ENCODE measurements around the gene ZSWIM2.
"Not testable (repeated sequence)": the region's sequence is repeated elsewhere in the genome, so short reads cannot be mapped to it uniquely, and the experiment has no call there.

The ZSWIM2 gene, protein sequence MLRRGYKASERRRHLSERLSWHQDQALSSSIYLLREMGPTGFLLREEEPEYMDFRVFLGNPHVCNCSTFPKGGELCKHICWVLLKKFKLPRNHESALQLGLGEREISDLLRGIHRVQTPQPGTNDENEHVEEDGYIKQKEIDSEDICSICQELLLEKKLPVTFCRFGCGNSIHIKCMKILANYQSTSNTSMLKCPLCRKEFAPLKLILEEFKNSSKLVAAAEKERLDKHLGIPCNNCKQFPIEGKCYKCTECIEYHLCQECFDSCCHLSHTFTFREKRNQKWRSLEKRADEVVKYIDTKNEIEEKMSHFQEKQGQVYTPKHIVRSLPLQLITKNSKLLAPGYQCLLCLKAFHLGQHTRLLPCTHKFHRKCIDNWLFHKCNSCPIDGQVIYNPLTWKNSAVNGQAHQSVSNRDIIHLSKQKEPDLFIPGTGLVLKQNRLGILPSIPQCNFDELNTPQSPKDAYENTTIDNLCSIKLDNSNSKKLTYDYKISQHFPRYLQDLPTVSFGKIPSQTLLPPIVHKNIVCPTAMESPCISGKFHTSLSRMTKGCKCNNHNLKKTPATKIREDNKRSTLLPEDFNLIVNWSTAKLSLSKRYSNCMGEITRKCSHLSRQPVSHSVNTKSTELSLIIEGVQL

DNA sequence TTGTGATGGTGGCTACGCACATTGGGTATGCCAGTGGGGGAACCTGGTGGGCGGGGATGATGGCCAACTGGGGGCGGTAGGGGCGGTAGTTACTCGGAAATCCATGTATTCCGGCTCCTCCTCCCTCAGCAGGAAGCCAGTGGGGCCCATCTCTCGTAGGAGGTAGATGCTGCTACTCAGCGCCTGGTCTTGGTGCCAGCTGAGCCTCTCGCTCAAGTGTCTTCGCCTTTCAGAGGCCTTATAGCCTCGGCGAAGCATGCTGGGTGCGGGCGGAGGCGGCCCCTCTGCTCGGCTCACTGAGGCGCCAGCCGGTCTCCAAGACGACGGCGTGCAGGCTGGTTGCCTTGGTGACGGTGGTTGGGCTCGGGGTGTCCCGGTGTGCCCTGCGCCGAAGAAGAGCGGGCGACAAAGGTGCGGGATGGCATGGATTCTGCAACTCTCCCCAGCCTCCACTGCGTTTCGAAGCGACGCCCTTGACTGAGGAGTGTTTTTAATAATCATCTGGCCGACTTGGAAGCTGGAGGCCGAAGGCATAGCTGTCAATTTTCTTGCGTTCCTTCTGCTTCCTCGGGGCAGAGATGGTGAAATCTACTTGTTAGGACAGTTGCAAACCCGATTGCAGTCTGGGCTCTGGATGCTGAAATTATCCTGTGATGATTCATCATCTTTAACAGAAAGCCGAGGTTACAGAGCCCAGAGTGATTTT is at the start of gene ZSWIM2:
ZSWIM2 (minus strand) TSS at position 298 of the 706 bp plus-strand sequence; CDS start at position 258, 40 bp downstream.
- no peak for DNase-seq

DNA sequence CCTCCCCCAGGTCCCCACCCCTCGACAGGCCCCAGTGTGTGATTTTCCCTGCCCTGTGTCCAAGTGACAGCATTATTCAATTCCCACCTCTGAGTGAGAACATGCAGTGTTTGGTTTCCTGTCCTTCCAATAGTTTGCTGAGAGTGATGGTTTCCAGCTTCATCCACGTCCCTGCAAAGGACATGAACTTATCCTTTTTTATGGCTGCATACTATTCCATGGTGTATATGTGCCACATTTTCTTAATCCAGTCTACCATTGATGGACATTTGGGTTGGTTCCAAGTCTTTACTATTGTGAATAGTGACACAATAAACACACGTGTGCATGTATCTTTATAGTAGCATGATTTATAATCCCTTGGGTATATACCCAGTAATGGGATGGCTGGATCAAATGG is 47.2 kb upstream of the ZSWIM2 start:
- DNase-seq: not testable (repeated sequence)

DNA sequence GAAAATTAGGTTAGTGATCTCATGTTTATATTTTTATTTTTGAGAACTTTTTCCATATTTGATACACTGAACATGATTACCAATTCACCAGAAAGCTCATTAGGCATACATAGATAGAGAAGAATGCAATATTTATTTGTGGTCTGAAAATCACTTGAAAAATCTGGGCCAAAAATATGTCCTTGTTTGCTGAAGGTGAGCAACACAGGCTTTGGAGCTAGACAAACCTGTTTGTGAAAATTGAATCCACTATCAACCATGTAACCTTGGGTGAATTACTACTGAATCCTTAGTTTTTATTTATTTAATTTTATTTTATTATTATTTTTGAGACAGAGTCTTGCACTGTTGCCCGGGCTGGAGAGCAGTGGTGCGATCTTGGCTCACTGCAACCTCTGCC is 46.5 kb upstream of the ZSWIM2 start:
- DNase-seq: no peak

DNA sequence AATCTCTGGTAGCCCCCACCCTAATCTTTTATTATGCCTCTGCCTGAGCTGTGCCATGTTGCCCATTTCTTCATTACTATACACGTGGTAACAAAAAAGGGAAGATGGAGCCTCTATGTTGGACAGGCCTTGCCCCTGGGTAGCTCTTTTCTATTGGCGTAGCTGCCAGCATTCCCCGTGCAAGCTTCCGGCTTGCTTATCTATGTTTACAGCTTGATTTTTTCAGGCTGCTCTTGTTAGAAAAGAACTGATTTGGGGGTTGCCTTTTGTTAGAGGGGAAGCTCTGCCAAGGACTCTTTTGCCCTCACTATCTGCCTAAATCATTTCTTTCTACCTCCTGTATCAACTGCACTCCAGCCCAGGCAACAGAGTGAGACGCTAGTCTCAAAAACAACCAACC is 45.5 kb upstream of the ZSWIM2 start:
- DNase-seq: no peak

DNA sequence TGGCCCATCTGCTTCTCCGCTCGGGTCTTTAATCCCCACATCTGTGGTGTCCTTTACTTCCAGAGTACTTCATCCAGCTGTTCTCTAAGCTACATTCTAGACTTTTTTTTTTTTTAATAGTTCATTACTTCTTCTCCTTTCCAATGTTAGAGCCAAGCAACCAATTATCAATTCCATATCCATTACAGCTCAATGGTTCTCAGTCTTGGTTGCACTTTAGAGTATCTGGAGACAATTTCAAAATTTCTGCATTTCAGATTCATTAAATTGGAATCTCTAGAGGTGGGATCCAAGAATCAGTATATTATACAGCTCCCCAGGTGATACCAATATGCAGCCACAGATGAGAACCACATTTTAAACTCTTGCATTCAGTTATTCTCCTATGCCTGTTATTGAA is 43.9 kb upstream of the ZSWIM2 start:
- DNase-seq: no peak

DNA sequence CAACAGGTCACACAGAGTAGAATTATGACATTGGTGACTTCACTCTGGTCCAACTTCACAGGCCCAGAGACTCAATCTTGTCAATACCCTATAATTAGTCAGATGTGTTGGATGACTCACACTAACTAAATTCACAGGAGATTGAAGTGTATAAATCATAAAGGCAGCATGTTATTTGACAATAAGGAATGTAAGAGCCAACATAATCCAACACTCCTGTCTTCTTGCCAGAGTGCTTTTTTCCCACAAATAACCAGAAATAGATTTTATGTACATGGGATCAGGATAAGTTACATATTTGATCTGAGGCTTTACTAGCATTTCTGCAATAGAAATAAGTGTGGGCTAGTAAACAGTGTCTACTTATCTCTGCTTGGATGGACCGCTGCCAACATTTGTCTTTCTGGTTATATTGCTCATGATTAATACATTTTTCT is 42.2 kb upstream of the ZSWIM2 start:
- DNase-seq: no peak

DNA sequence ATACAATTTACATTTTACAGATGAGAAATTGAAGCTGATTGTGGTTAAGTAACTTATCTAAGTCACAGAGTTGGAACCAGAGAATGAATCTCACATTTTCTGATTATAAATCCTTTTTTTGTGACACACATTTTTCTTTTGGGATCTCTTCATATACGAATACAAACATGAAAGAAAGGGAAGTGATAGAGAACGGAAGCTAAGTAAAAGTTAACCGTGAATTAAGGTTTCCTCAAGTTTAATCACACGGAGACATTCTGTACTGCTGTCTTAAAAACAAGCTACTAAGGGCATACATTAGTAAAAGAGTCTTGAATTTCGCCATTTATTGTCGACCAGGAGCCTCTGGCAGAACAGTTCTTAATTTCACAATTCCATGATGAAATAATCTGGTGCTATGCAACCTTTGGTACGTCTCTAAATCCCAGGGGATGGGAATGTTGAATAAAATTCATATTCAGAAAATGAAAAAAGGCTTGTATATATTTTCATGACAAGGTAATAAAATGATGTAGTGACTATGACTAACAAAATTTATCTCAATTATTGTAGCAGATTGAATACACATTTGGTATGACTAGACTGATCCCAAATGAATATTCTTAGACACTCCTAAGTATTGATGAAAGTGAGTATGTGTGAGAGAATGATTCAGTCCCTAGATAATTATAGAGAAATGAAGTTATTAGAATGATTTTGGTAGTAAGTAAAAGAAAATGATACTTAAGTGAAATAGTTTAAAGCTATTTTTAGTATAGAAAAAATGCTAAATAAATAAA is 40.3 kb upstream of the ZSWIM2 start:
- peak; percentile 26 for DNase-seq

DNA sequence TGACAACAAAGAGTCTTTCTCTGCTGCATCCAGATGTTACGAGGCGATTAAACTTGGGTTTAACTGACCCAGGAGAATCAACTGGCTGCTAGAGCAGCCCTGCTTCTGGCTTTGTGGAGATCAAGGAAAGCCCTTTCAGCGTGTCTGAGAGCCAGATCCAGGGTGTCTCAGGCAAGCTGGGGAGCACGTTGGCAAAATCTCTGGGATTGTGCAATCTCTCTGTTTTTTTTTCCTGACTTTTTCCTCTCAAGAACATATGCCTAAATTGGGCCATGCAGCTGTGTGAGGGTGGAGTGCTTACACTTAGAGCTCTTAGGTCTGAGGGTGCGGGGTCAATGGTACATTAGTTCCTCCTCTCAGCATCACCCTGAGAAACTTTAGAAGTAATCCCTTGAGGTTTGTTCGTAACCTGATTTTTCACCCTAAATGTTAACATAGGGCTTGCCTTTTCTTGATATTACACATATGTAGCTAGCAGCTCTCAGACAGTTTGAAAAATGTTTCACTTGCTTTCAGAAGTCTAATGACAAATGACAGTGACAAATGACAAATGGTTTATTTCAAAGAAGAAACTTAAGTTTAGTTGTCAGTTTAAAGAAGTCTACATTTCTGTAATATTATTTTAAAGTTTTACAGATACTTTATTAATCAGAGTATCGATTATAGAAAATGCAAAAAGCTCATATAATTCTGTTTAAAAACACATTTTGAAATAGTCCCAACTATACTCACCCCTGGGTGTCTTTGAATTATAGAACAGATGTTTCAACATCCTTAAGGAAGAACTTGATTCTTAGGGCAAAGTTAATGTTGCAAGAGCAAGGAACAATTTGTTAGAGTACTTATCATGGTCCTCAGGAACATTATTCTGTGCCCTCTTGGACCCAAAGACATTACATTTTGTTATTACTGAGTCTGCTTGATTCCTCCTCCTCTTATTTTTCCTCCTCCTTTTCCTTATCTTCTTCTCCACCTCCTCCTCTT is 38.4 kb upstream of the ZSWIM2 start:
- peak; percentile 40 for DNase-seq

DNA sequence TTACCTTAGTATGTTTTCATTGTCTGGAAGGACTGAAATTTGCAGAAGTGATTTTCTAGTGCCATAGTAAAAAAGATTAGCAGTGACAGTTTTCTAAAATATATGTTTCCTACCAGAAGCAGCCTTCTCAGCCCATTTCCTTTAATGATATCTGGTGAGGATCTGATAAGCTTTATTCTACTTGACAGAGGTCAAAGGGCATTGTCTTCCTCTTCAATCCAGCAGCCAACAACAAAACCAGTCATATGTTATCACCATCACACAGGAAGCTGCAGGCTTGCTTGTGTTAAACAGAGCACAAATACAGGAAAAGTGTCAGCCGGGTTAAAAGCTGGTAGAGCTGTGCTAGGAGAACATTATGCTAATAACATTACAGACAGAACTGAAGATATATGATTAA is 35.6 kb upstream of the ZSWIM2 start:
- DNase-seq: peak; percentile 94

DNA sequence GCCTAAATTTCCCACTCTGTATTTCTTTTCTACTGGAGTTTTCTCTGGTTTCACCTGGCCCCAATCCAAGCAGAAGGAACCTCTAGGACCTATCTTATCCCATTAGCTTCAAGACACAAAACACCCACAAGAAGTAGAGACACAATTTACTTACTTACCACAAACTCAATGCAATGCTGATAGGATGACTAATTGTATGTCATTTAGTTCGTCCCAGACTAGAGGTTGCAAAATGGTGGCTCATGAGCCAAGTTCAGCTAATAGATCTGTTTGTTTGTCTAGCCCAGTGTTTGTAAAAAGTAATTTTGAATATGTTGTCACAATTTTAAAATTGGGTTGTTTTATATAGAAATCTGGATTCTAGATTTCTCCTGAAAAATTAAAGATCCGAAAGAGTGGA is 34.7 kb upstream of the ZSWIM2 start:
- DNase-seq: no peak

DNA sequence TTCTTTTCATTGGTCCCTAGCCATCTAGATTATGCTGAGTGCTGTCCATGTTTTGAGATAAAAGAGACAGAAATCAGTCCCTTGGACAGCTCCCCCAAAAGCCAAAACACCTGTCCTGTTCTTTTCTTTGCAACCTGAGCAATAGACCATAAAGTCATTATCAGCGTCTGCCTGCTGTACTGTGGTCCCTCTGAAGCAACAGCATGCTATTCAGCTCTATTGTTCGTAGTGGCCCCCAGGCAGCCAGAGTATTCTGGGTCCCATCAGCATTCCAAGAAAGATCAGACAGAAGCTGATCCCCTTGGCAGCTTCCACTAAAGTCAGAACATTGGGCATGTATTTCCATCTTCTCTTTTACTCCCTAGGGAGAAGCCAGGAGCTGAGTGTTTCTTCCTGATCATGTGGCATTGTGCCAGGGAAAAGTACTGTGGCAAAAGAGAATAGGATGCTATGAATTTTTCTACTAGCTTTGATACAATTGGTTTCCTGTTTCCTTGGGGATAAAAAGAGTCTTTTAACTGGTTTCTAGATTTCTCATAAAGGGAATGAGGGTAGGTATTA is 33.6 kb upstream of the ZSWIM2 start:
- no peak for DNase-seq

DNA sequence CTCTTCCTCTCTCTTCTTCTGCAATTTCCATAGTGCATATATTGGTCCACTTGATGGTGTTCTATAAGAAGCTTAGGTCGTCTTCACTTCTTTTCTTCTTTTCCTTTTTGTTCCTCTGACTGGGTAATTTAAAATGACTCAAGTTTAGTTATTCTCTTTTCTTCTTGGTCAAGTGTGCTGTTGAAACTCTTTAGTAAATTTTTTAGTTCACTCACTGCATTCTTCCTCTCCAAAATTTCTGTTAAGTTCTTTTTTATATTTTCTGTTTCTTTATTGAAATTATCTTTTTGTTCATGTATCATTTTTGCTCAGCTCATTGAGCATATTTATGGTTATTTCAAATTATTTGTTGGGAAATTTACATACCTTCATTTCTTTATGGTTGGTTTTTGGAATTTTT is 32.7 kb upstream of the ZSWIM2 start:
- no peak for DNase-seq

DNA sequence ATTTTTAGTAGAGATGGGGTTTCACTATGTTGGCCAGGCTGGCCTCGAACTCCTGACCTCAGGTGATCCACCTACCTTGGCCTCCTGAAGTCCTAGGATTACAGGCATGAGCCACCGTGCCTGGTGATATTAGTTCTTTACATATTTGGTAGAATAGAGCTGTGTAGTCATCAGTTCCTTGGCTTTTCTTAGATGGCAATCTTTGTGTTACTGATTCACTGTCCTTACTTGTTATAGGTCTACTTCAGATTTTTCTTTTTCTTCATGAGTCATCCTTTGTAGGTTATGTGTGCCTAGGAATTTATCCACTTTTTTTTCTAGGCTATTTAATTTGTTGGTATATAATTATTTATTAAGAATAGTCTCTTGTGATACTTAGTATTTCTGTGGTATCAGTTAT is 30.3 kb upstream of the ZSWIM2 start:
- DNase-seq: no peak

DNA sequence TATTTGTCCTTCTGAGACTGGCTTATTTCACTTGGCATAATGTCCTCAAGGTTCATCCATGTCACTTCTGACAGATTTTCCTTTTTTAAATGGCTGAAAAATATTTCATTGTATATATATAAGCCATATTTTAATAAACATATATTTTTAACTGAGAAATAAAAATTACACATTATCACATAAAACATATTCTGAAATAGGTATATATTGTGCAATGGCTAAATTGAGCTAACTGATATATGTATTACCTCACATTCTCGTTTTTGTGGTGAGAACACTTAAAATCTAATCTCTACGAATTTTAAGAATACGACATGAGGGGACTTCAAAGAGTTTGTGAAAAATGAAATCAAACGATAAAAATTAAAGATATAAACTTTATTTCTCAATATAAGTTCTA is 25.7 kb upstream of the ZSWIM2 start:
- no peak for DNase-seq

DNA sequence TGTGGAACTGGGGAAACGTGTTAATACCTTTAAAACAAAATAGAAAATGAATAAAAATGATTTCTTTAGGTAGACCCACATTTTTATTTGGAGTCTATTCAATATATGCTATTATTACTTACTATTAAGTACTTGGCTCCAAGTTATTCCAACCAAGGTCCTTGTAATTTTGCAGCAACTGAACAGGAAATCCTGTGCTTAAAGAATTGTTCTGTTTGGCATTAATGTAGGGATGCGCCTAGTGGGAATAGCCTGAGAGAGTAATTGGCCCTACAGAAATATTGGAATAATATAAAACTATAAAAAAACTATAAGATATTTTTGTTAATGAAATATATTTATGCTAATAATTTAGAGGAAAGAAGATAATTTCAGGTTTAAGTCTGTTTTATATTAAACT is 22.9 kb upstream of the ZSWIM2 start:
- no peak for DNase-seq

DNA sequence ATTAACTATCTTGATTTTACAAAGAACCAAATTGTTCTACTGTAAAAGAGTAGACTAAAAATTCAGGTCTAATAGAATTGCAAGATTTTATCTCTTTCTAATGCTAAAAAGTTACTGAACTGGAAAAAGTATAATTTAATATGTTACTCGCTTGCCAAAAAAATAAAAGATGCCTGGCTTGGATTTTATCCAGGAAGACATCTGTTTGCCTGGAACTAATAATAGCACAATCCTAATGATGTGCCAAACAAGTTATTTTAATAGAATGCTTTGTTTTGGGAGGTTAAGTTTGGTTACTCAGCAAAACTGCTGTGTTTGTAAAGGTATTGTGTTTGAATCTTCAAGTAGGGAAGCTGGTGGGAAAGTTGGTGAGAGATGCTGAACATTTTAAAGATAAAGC is 19.4 kb upstream of the ZSWIM2 start:
- no peak for DNase-seq

DNA sequence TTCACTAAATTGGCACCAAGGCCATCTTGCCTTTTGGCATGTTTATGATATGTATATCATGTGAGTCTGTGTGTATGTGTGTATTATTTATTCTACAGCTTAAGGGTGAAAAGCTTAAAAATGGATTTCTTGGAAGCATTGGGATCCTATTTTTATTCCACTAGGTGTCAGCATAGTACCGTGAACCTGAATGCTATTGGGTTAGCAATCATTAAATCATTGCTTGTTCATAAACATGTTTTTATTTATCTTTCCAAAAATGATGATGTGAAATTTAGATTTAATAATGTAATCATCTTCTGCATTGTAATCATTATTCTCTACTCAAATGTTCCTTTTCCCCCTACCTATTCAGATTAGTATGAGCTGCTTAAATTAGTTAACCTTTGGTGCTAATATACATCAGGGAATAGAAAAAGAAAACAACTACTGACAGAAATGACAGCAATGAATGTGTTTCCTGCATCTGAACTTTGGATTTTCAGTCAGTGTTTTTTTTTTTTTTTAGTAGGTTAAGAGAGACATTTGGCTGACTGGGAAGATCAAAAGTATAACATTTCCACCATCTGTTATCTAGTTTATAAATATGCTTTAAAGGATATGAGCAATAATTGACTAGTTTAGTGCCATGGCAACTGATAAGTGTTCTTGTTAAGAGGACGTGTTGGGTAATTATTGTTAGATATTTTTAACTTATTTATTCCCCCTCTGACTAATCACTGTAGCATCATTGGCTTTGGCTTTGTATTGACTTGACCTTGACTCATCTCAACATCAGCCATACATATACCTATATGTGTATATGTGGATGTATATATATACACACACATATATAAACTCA is 14.1 kb upstream of the ZSWIM2 start:
- DNase-seq: no peak

DNA sequence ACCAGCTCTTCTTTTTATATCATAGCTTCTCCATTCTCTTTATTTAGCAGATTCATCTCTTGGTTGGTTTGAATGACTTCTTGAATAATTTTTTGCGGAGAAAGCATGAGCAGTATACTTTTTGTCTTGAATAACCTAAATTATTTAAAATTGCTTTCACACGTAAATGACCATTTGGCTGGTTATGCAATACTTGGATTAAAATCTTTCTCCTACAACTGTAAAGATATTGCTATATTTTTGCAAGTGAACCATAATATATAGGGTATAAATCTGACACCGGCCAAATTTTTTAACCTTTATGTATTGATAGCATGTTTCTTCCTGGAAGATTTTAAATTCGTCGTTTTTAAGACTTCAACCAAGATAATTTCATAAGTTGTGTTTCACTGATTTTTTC is 6.2 kb upstream of the ZSWIM2 start:
- no peak for DNase-seq

DNA sequence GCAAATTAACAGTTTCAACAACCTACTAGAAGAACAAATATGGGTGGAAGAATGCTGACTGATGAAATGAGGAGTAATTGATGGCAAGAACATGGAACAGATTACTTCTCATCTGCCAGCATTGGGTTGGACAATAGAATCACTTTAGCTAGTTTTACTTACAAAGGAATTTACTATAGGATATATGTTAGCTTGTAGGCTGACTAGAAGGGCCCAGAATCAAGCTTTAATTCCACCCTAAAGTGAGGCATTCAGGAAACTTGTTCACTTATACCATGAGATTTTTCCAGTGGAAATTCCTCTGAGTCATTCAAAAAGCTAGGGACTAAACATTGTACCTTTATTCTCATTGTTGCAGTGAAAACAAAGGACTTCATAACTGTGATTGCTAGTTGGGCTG is 5.0 kb upstream of the ZSWIM2 start:
- no peak for DNase-seq

DNA sequence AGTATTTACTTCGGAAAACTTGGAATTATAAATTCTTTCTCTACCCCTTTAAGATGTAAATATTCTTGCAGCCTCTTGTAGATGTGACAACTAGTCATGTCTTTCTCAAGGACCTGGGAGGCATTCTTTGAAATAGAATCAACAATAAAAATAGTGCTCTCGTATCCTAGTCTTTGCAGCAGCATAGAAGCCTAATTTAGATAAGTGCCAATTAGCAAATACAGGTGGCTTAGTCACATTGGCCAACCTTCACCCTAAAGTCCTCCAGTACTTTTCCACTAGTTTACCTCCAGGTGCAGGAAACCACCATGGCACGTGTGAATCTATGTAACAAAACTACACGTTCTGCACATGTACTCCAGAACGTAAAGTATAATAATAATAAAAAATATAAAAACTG is 3.5 kb upstream of the ZSWIM2 start:
- no peak for DNase-seq

DNA sequence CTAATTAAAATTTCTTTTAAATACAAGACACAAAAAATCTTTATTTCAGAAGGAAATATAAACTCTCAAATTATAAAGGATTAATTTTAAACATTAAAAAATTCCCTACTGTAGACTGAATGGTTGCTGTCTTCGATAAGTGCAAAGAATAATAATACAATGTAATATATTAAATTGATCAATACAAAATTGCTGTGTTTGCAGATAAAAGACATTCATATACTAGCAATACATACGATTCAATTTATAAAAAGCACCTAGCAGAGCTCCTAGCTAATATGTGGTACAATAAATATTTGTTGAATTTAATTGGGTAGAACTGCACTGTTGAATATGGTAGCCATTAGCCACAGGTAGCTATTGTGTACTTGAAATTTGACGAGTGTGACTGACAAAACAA is 6.6 kb downstream of the ZSWIM2 start:
- DNase-seq: no peak
